Testis (tissue), 3 donors: ENCODE measurements around the gene ZBTB21. TPM values are rescaled to one million over a fixed set of nuclear protein-coding genes. Genes with fewer than 3 reads are reported as not detected.

Source experiments
- DNase-seq: peaks from one replicate; pipeline ENCODE4 v3.0.0-alpha.2; 2019
- H3K27ac ChIP-seq, 2 donors: fragments of 200-600 bp; sonication (generic); one replicate each; pipeline ENCODE4 v1.5.1; 2019
- H3K27me3 ChIP-seq: fragments of 200-600 bp; sonication (generic); one replicate; pipeline ENCODE4 v1.5.1; 2019
- H3K36me3 ChIP-seq: fragments of 200-600 bp; sonication (generic); one replicate; pipeline ENCODE4 v1.5.1; 2017; ENCODE audit warnings: low read depth; ENCODE audit errors: missing control alignments
- H3K4me1 ChIP-seq: fragments of 200-600 bp; sonication (generic); one replicate; pipeline ENCODE4 v1.5.1; 2019
- H3K4me3 ChIP-seq, 2 donors: fragments of 200-600 bp; sonication (generic); one replicate each; pipeline ENCODE4 v1.5.1; 2017 to 2019
- H3K9me3 ChIP-seq: fragments of 200-600 bp; sonication (generic); one replicate; pipeline ENCODE4 v1.5.1; 2017
- CTCF ChIP-seq, 3 experiments: fragments of 450-650 bp in 2 of 3; fragments of 200-600 bp in 1 of 3; sonication (generic) in 1 of 3; IDR thresholded peaks; one replicate each; pipeline ENCODE4 v1.5.1; 2016 to 2019; ENCODE audit warnings: antibody characterized with exemption in 3 of 3, mild to moderate bottlenecking in 2 of 3, moderate library complexity in 1 of 3
- POLR2A ChIP-seq: fragments of 450-650 bp; IDR thresholded peaks from one replicate; pipeline ENCODE4 v1.6.1; 2017; ENCODE audit warnings: antibody characterized with exemption, mild to moderate bottlenecking, moderate library complexity
- WGBS, 2 donors: methylation state at CpG; one replicate each; pipeline ENCODE4 v1.1.5; 2018; 5-methylcytosine and 5-hydroxymethylcytosine counted together
- intact Hi-C: fragments of 100-400 bp; cut with DNase I; formaldehyde crosslinking; loops from one replicate; pipeline ENCODE4 v1.15.1; 2023; ENCODE audit warnings: low total_unique reads
- polyA plus RNA-seq: library from polyadenylated mRNA; stranded (reverse); fragments of 350-450 nt; fragmentation: Illumina TruSeq; extraction: RNeasy Lipid Tissue Mini Kit (QIAGEN cat#74804); gene quantifications from one replicate; pipeline ENCODE4 v1.2.3, GENCODE V29; 2014; ENCODE audit warnings: low read depth, low replicate concordance; ENCODE audit not compliant: insufficient read depth
- total RNA-seq, 2 donors: library from RNA; depleted of rRNA; stranded (reverse); fragments of >200 nt; gene quantifications; one replicate each; pipeline ENCODE4 v1.2.3, GENCODE V29; 2016

ZBTB21 gene
- total and polyA plus RNA-seq, 3 donors from 2014 or later = 18.1 to 30.9 (median 26.3) TPM

- intact Hi-C loops = no loop called here
- TF ChIP-seq POLR2A = no peak
- no peak for TF ChIP-seq CTCF (IDR thresholded peaks at IDR 0.05)
- no peaks in the 10 kb centered on the region for H3K27me3 ChIP-seq
- 90 to 92% methylated on average over 11 of the region's 11 CpGs for WGBS, 2 donors
- H3K9me3 ChIP-seq = no peaks in the 10 kb centered on the region
- no peak overlapping the region for H3K4me3 ChIP-seq
- H3K4me1 ChIP-seq = no peaks in the 10 kb centered on the region
- no peak for DNase-seq
- H3K27ac ChIP-seq = no peak overlapping the region
- H3K36me3 ChIP-seq = no peaks in the 10 kb centered on the region
Observed at GRCh38 chr21:42022906-42023305, 12.7 kb upstream of the ZBTB21 start.

- Histone ChIP-seq H3K36me3 (no peaks in the 10 kb centered on the region), H3K4me3 (no peak overlapping the region), H3K27ac (no peak overlapping the region), H3K9me3 (no peaks in the 10 kb centered on the region), H3K4me1 (no peaks in the 10 kb centered on the region), H3K27me3 (no peaks in the 10 kb centered on the region)
- WGBS, 2 donors = 71 to 87% methylated on average over 12 of the region's 12 CpGs
- DNase-seq = no peak
- TF ChIP-seq POLR2A = no peak
- TF ChIP-seq CTCF (IDR thresholded peaks at IDR 0.05) = no peak
- intact Hi-C loops = no loop called here
Observed at GRCh38 chr21:42022091-42022430, 11.9 kb upstream of the ZBTB21 start.

GRCh38 chr21:42021371-42022090 is 11.4 kb upstream of the ZBTB21 start:
- TF ChIP-seq CTCF (IDR thresholded peaks at IDR 0.05) = no peak
- TF ChIP-seq POLR2A = no peak
- intact Hi-C loops = no loop called here
- no peak for DNase-seq
- 75 to 76% methylated on average over 16 to 20 of the region's 20 CpGs for WGBS, 2 donors
- H3K4me3 ChIP-seq = no peak overlapping the region
- no peaks in the 10 kb centered on the region for H3K27me3 ChIP-seq
- H3K4me1 ChIP-seq = no peaks in the 10 kb centered on the region
- no peaks in the 10 kb centered on the region for H3K9me3 ChIP-seq
- no peak overlapping the region for H3K27ac ChIP-seq
- H3K36me3 ChIP-seq = no peaks in the 10 kb centered on the region

GRCh38 chr21:42019706-42020105 is 9.5 kb upstream of the ZBTB21 start:
- TF ChIP-seq POLR2A (no peak), CTCF (IDR thresholded peaks at IDR 0.05) (no peak)
- no peaks in the 10 kb centered on the region for H3K36me3 ChIP-seq
- no peaks in the 10 kb centered on the region for H3K27me3 ChIP-seq
- no peaks in the 10 kb centered on the region for H3K4me1 ChIP-seq
- intact Hi-C loops = loop anchor here (10.0 kb wide), 1 partner anchor 65 kb away; the partner anchor contains the start of gene C2CD2
- H3K4me3 ChIP-seq = no peak overlapping the region
- no peaks in the 10 kb centered on the region for H3K9me3 ChIP-seq
- no peak for DNase-seq
- 78 to 99% methylated on average over 6 of the region's 6 CpGs for WGBS, 2 donors
- no peak overlapping the region for H3K27ac ChIP-seq

GRCh38 chr21:42019101-42019605 is 9.0 kb upstream of the ZBTB21 start:
- intact Hi-C loops = loop anchor here (10.0 kb wide), 1 partner anchor 64 kb away; the partner anchor contains the start of gene C2CD2
- no peak for DNase-seq

More at GRCh38 chr21:42019101-42019605, 9.0 kb upstream of the ZBTB21 start:
- Histone ChIP-seq H3K36me3 (no peaks in the 10 kb centered on the region), H3K9me3 (no peaks in the 10 kb centered on the region), H3K4me1 (no peaks in the 10 kb centered on the region), H3K27ac (no peak overlapping the region), H3K27me3 (no peaks in the 10 kb centered on the region), H3K4me3 (no peak overlapping the region)
- TF ChIP-seq CTCF (IDR thresholded peaks at IDR 0.05) (no peak), POLR2A (no peak)
- WGBS, 2 donors = 80 to 87% methylated on average over 5 to 11 of the region's 11 CpGs
